Left lung (tissue), 10 donors: Measurements from ENCODE around the gene MIA2. TPM values are rescaled to one million over a fixed set of nuclear protein-coding genes. Genes with fewer than 3 reads are reported as not detected.
"Not testable (repeated sequence)": the region's sequence is repeated elsewhere in the genome, so short reads cannot be mapped to it uniquely, and the experiment has no call there.

Experiments
- ATAC-seq: fragments of 200-7000 bp; cut with Tn5 transposase; one replicate; pipeline ENCODE4 v1.9.1; 2020; ENCODE audit warnings: moderate library complexity
- DNase-seq, 4 donors: peaks; one replicate each; pipeline ENCODE4 v3.0.0-alpha.2; 2013 to 2020
- H3K27ac ChIP-seq, 2 donors: fragments of 200-600 bp; sonication (generic) in 1 of 2; one replicate each; pipeline versions ENCODE4 v1.5.0 to v1.8.0; 2020 to 2021
- H3K27me3 ChIP-seq, 2 donors: fragments of 200-600 bp; sonication (generic) in 1 of 2; one replicate each; pipeline versions ENCODE4 v1.5.0 to v1.8.0; 2020 to 2021
- H3K36me3 ChIP-seq, 2 donors: fragments of 200-600 bp; sonication (generic) in 1 of 2; one replicate each; pipeline versions ENCODE4 v1.5.0 to v1.8.0; 2020 to 2021
- H3K4me1 ChIP-seq, 2 donors: fragments of 200-600 bp; one replicate each; pipeline ENCODE4 v1.8.0; 2021
- H3K4me3 ChIP-seq, 2 donors: fragments of 200-600 bp; sonication (generic) in 1 of 2; one replicate each; pipeline versions ENCODE4 v1.5.0 to v1.8.0; 2020 to 2021; ENCODE audit warnings: mild to moderate bottlenecking in 1 of 2
- H3K9me3 ChIP-seq, 2 donors: fragments of 200-600 bp; sonication (generic) in 1 of 2; one replicate each; pipeline versions ENCODE4 v1.5.0 to v1.8.0; 2020 to 2021
- intact Hi-C, 2 donors: fragments of 100-400 bp; cut with DNase I; formaldehyde crosslinking; loops; one replicate each; pipeline versions ENCODE4 v1.11.2 to v1.14.2; 2022
- polyA plus RNA-seq, 6 donors: library from polyadenylated mRNA; unstranded; fragments of 120-200 nt; gene quantifications; one replicate each; pipeline ENCODE4 v1.2.1, GENCODE V29; 2013; ENCODE audit not compliant: insufficient read length in 6 of 6
- total RNA-seq, 2 donors: library from RNA; stranded (reverse); fragmentation: NEBNext Ultra II Directional; extraction: Animal tissue kit (Norgen Biotek cat#: 25700); gene quantifications; one replicate each; pipeline ENCODE4 v1.2.1, GENCODE V29; 2021
- TF ChIP-seq, protein P1 (sequence below), 2 donors: fragments of 200-600 bp; sonication (generic) in 1 of 2; IDR thresholded peaks; one replicate each; pipeline versions ENCODE4 v1.5.0 to v1.8.0; 2021; ENCODE audit warnings: antibody characterized with exemption in 2 of 2
- donor health status: DM: no; HTN: yes; CAD: no.
- donor health status: DM: no; HTN: no; CAD: no.

The MIA2 gene
- total and polyA plus RNA-seq, 8 donors: 18.5 to 35.8 (median 22.3) TPM

DNA sequence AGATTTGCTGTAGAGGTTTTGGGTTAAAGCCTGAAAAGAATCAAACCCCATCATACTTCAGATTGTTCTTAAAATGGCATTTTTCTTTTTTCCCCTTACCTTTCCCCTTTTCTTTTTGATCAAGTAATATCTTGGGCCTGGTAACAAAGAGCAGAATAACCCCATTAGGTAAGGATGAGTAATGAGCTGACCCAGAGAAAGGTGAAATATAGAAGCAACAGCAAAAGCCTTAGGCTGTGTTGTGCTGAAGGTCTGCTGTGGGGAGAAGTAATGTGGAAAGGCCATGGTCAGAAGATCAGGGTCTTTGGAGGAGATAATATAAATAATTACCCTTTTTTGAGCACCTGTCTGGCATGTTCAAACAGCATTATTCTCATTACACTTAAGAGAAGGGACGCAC is 42.3 kb downstream of the MIA2 start:
- no peak overlapping the region for H3K27ac ChIP-seq

DNA sequence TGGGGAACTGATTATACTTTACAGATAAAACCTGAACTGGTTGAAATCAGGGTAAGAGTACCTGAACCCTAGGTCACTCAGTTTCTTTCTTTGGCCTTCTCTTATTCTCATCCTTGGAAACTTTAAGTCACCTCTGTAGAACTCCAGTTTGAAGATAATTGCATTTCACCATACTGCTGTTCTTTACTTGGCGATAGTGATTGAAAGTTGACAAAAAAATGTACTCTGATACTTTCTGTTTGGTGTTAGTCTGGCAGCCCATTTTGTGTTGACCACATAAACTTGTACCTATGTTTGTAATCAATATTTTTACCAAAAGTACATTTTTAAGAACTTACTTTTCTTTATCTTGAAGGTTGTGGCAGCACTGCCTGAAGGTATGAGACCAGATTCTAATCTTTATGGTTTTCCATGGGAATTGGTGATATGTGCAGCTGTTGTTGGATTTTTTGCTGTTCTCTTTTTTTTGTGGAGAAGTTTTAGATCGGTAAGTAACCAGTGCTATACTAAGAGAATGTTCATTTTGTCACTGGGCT is 42.9 kb downstream of the MIA2 start:
- DNase-seq: no peak
- intact Hi-C loops: no loop called here
- Histone ChIP-seq H3K9me3 (peaks cover 0 to 4% of the 10 kb centered on the region in 2 donors), H3K27me3 (no peaks in the 10 kb centered on the region), H3K4me1 (no peaks in the 10 kb centered on the region), H3K27ac (no peak overlapping the region), H3K4me3 (no peak overlapping the region), H3K36me3 (peaks cover 0 to 21% of the 10 kb centered on the region in 2 donors)
- ATAC-seq: no peak
- TF ChIP-seq, protein P1, sequence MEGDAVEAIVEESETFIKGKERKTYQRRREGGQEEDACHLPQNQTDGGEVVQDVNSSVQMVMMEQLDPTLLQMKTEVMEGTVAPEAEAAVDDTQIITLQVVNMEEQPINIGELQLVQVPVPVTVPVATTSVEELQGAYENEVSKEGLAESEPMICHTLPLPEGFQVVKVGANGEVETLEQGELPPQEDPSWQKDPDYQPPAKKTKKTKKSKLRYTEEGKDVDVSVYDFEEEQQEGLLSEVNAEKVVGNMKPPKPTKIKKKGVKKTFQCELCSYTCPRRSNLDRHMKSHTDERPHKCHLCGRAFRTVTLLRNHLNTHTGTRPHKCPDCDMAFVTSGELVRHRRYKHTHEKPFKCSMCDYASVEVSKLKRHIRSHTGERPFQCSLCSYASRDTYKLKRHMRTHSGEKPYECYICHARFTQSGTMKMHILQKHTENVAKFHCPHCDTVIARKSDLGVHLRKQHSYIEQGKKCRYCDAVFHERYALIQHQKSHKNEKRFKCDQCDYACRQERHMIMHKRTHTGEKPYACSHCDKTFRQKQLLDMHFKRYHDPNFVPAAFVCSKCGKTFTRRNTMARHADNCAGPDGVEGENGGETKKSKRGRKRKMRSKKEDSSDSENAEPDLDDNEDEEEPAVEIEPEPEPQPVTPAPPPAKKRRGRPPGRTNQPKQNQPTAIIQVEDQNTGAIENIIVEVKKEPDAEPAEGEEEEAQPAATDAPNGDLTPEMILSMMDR (IDR thresholded peaks at IDR 0.05): no peak

More for the DNA sequence above, 42.3 kb downstream of the MIA2 start:
- Histone ChIP-seq H3K36me3 (peaks cover 0 to 16% of the 10 kb centered on the region in 2 donors), H3K9me3 (peaks cover 0 to 4% of the 10 kb centered on the region in 2 donors), H3K27me3 (no peaks in the 10 kb centered on the region), H3K4me3 (no peak overlapping the region), H3K4me1 (no peaks in the 10 kb centered on the region)
- intact Hi-C loops: no loop called here
- TF ChIP-seq, protein P1 (IDR thresholded peaks at IDR 0.05): no peak
- ATAC-seq: no peak
- no peak for DNase-seq

DNA sequence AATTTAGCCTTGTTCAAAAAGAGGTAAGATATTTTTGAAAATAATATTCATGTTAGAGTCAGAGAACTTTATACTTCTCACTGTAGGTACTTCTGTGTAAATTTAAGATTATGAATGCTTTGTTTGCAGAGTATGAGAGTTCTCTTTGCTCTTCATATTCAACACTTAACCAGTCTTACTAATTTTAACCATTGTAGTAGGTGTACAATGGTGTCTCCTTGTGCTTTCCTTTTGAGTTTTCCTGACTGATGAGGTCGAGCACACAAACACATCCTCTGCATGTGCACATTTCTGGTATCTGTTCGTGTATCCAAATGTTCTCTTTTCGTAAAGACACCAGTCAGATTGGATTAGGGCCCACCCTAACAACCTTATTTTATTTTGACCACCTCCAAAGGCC is 45.8 kb downstream of the MIA2 start:
- ATAC-seq (no peak), DNase-seq (no peak)
- Histone ChIP-seq H3K9me3 (no peaks in the 10 kb centered on the region), H3K4me1 (no peaks in the 10 kb centered on the region), H3K4me3 (no peak overlapping the region), H3K36me3 (peaks cover 0 to 41% of the 10 kb centered on the region in 2 donors), H3K27ac (no peak overlapping the region), H3K27me3 (no peaks in the 10 kb centered on the region)
- TF ChIP-seq, protein P1 (IDR thresholded peaks at IDR 0.05): no peak
- intact Hi-C loops: no loop called here

DNA sequence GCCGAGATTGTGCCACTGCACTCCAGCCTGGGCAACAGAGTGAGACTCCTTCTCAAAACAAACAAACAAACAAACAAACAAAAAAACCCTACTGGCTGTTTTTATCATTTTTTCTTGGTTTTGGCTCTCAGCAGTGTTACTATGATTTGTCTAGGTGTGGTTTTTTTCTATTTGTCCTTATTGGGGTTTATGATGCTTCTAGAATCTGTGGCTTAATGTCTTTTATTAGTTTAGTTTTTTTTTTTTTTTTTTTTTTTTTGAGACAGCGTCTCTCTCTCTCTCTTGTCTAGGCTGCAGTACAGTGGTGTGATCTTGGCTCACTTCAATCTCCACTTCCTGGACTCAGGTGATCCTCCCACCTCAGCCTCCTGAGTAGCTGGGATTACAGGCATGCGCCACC is 47.0 kb downstream of the MIA2 start:
- DNase-seq, H3K27me3 ChIP-seq, ATAC-seq, H3K9me3 ChIP-seq, H3K4me1 ChIP-seq, intact Hi-C loops, H3K27ac ChIP-seq, H3K4me3 ChIP-seq: not testable (repeated sequence)
- peaks cover 0 to 41% of the 10 kb centered on the region in 2 donors for H3K36me3 ChIP-seq

DNA sequence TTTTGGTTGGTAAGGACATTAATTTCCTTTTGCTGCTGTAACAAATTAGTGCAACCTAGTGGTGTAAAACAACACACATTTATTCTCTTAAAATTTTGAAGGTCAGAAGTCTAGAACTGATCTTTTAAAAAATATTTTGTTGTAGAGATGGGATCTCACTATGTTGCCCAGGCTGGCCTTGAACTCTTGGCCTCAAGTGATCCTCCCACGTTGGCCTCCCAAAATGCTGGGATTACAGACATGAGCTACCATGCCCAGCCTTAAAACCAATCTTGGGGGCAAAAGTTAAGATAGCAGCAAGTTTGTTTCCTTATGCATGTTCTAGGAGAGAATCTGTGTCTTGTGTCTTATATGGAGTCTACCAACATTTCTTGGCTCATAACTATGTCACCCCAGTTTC is 55.8 kb downstream of the MIA2 start:
- TF ChIP-seq, protein P1 (IDR thresholded peaks at IDR 0.05): no peak
- Histone ChIP-seq H3K27me3 (no peaks in the 10 kb centered on the region), H3K9me3 (no peaks in the 10 kb centered on the region), H3K36me3 (peaks cover 0 to 68% of the 10 kb centered on the region in 2 donors), H3K27ac (no peak overlapping the region), H3K4me3 (no peak overlapping the region), H3K4me1 (no peaks in the 10 kb centered on the region)
- DNase-seq (no peak), ATAC-seq (no peak)
- intact Hi-C loops: no loop called here

DNA sequence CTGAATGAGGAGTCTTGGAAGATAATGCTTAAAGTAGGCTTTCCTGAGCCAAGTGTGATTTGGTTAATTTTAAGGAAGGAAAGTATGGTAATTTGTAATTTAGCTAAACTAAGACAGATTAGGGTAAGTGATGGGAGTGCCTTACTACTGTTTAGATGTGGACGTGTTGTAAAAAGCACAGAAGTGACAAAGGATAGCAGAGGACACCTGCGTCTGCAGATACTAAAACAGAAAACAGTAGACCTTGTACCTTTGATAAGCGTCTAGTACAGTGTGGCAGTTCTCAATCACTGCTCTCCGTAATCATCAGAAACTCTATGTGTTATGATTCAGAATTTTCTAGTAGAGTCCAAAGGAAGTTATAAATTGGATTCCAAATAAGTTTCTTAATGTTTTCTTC is 58.0 kb downstream of the MIA2 start:
- Histone ChIP-seq H3K4me3 (no peak overlapping the region), H3K36me3 (peaks cover 0 to 81% of the 10 kb centered on the region in 2 donors), H3K4me1 (no peaks in the 10 kb centered on the region), H3K27ac (no peak overlapping the region), H3K9me3 (no peaks in the 10 kb centered on the region), H3K27me3 (no peaks in the 10 kb centered on the region)
- ATAC-seq (no peak), DNase-seq (no peak)
- intact Hi-C loops: no loop called here
- TF ChIP-seq, protein P1 (IDR thresholded peaks at IDR 0.05): no peak
